ENCODE measurements around the gene KCNQ4.

The KCNQ4 gene

GRCh38 chr1:40876436-40876761 is 92.8 kb downstream of the KCNQ4 start:
- no peak for TF ChIP-seq ZNF8 (CRISPR knock-in tag; IDR thresholded peaks at IDR 0.05)
- TF ChIP-seq PPARA (CRISPR knock-in tag; IDR thresholded peaks at IDR 0.05; ENCODE audit: borderline replicate concordance), result no peak
- no peak for TF ChIP-seq ZFP30 (CRISPR knock-in tag; IDR thresholded peaks at IDR 0.05)
- TF ChIP-seq TCF4 (CRISPR knock-in tag; IDR thresholded peaks at IDR 0.05; ENCODE audit: borderline replicate concordance), result no peak
- TF ChIP-seq CSDC2 (CRISPR knock-in tag; IDR thresholded peaks at IDR 0.05), result no peak
- no peak for ATAC-seq

GRCh38 chr1:40876891-40877290 is 93.3 kb downstream of the KCNQ4 start:
- ATAC-seq, result no peak

GRCh38 chr1:40877698-40878097 is 94.1 kb downstream of the KCNQ4 start:
- ATAC-seq, result peak; percentile 88
- TF ChIP-seq GLIS3 (CRISPR knock-in tag; IDR thresholded peaks at IDR 0.05) (no peak), ZNF70 (CRISPR knock-in tag; IDR thresholded peaks at IDR 0.05) (no peak), BACH2 (CRISPR knock-in tag; IDR thresholded peaks at IDR 0.05; ENCODE audit: borderline replicate concordance) (no peak), OSR1 (CRISPR knock-in tag; IDR thresholded peaks at IDR 0.05) (no peak), ISL1 (CRISPR knock-in tag; IDR thresholded peaks at IDR 0.05) (no peak), TCF4 (CRISPR knock-in tag; IDR thresholded peaks at IDR 0.05; ENCODE audit: borderline replicate concordance) (no peak), ARNTL (CRISPR knock-in tag; IDR thresholded peaks at IDR 0.05; ENCODE audit: borderline replicate concordance, low read depth) (no peak), RARB (CRISPR knock-in tag; IDR thresholded peaks at IDR 0.05) (no peak), POU6F1 (CRISPR knock-in tag; IDR thresholded peaks at IDR 0.05; ENCODE audit: borderline replicate concordance, low read depth) (no peak), ZC3H10 (CRISPR knock-in tag; IDR thresholded peaks at IDR 0.05) (no peak)

More at GRCh38 chr1:40876891-40877290, 93.3 kb downstream of the KCNQ4 start:
- no peak for TF ChIP-seq ISL1 (CRISPR knock-in tag; IDR thresholded peaks at IDR 0.05)
- no peak for TF ChIP-seq ZC3H10 (CRISPR knock-in tag; IDR thresholded peaks at IDR 0.05)
- no peak for TF ChIP-seq ESRRG (CRISPR knock-in tag; IDR thresholded peaks at IDR 0.05)
- no peak for TF ChIP-seq CSDC2 (CRISPR knock-in tag; IDR thresholded peaks at IDR 0.05)
- TF ChIP-seq SNAI2 (CRISPR knock-in tag; IDR thresholded peaks at IDR 0.05), result no peak
- no peak for TF ChIP-seq CREB5 (CRISPR knock-in tag; IDR thresholded peaks at IDR 0.05; ENCODE audit: low read depth)
- no peak for TF ChIP-seq TOX (CRISPR knock-in tag; IDR thresholded peaks at IDR 0.05; ENCODE audit: borderline replicate concordance)
- no peak for TF ChIP-seq TCF4 (CRISPR knock-in tag; IDR thresholded peaks at IDR 0.05; ENCODE audit: borderline replicate concordance)
- TF ChIP-seq CSRNP3 (CRISPR knock-in tag; IDR thresholded peaks at IDR 0.05), result no peak
- no peak for TF ChIP-seq OSR1 (CRISPR knock-in tag; IDR thresholded peaks at IDR 0.05)
- TF ChIP-seq ZNF8 (CRISPR knock-in tag; IDR thresholded peaks at IDR 0.05), result no peak
- TF ChIP-seq TSHZ2 (CRISPR knock-in tag; IDR thresholded peaks at IDR 0.05), result no peak
- no peak for TF ChIP-seq PATZ1 (CRISPR knock-in tag; IDR thresholded peaks at IDR 0.05; ENCODE audit: borderline replicate concordance)
- TF ChIP-seq ZNF565 (CRISPR knock-in tag; conservative IDR thresholded peaks at IDR 0.05; ENCODE audit: low read depth), result no peak
- TF ChIP-seq ZNF70 (CRISPR knock-in tag; IDR thresholded peaks at IDR 0.05), result no peak
- TF ChIP-seq ARNTL (CRISPR knock-in tag; IDR thresholded peaks at IDR 0.05; ENCODE audit: borderline replicate concordance, low read depth), result no peak
